Tibial nerve (tissue), 3 donors: ENCODE data around the gene VWA7.

ENCODE experiments used
- POLR2A ChIP-seq, 2 donors: fragments of 450-650 bp; IDR thresholded peaks; one replicate each; pipeline ENCODE4 v1.6.1; 2017; ENCODE audit warnings: antibody characterized with exemption in 2 of 2, mild to moderate bottlenecking in 2 of 2, moderate library complexity in 2 of 2
- TF ChIP-seq, protein P1 (sequence below), 5 experiments: fragments of 200-600 bp in 3 of 5; fragments of 450-650 bp in 2 of 5; sonication (generic) in 3 of 5; IDR thresholded peaks; one replicate each; pipeline ENCODE4 v1.5.1; 2016 to 2019; ENCODE audit warnings: antibody characterized with exemption in 5 of 5, mild to moderate bottlenecking in 3 of 5, moderate library complexity in 2 of 5

DNA sequence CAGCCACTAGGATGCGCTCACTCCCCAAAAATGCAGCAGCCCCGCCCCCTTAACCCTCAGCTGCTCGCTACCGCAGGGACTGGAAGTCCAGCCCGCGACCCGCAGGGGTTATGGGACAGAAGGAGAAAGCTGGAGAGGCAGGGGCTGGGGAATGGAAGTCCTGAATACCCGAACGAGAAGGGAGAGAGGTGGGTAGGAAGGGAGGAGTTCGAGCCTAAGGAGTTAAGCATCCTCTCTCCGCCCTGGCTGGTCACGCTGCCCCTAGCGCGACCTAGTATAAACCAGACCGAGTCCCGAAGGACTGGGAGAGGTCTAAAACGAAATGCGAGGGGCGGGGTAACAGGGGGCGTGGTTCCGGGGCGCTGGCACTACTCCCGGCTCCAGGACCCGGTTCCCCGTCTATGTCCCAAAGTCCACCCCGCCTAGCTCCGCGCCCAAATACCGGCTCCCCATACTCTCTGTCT is 47.6 kb downstream of the VWA7 start:
- TF ChIP-seq, protein P1, sequence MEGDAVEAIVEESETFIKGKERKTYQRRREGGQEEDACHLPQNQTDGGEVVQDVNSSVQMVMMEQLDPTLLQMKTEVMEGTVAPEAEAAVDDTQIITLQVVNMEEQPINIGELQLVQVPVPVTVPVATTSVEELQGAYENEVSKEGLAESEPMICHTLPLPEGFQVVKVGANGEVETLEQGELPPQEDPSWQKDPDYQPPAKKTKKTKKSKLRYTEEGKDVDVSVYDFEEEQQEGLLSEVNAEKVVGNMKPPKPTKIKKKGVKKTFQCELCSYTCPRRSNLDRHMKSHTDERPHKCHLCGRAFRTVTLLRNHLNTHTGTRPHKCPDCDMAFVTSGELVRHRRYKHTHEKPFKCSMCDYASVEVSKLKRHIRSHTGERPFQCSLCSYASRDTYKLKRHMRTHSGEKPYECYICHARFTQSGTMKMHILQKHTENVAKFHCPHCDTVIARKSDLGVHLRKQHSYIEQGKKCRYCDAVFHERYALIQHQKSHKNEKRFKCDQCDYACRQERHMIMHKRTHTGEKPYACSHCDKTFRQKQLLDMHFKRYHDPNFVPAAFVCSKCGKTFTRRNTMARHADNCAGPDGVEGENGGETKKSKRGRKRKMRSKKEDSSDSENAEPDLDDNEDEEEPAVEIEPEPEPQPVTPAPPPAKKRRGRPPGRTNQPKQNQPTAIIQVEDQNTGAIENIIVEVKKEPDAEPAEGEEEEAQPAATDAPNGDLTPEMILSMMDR (IDR thresholded peaks at IDR 0.05) = peak in 2 of 5 experiments; percentile 42 to 85
- peak; percentile 18 to 32 for TF ChIP-seq POLR2A (IDR thresholded peaks at IDR 0.05)
